ENCODE data around the gene FAIM. TPM values are rescaled to one million over a fixed set of nuclear protein-coding genes. Genes with fewer than 3 reads are reported as not detected.

FAIM gene
- total RNA-seq, 1 experiment from 2014 or later = 29.2 TPM

DNA sequence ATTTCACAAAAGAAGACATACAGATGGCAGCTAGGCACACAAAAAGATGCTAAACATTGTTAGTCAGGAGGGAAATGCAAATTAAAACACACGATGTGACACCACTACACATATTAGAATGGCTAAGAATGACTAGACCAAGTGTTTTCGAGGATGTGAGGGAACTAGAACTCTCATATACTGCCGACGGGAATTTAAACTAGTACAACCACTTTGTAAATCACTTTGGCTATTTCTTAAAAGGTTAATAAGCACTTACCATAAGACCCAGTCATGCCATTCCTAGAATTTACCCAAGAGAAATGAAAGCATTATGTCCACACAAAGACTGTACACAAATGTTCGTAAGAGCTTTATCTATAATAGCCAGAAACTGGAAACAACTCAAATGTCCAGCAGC is 20.1 kb upstream of the FAIM start:
- H3K9ac ChIP-seq (ENCODE audit: low read length) = no peak overlapping the region
- H3K9me2 ChIP-seq (replicated peaks; ENCODE audit: low read length) = no peaks in the 10 kb centered on the region
- no peak for DNase-seq
- H2AFZ ChIP-seq (ENCODE audit: low read length) = no peak overlapping the region
- H3K4me1 ChIP-seq (ENCODE audit: insufficient read depth, low read length) = 0 out of 2 replicates have a peak, but pooled peaks cover 4% of the 10 kb centered on the region
- H3K4me2 ChIP-seq (ENCODE audit: low read length) = no peak overlapping the region
- no peaks in the 10 kb centered on the region; the same call in 1 of the 2 replicates for H3K36me3 ChIP-seq (ENCODE audit: low read depth, low read length)
- ATAC-seq = no peak
- H3K9me3 ChIP-seq (ENCODE audit: low read length) = no peaks in the 10 kb centered on the region
- intact Hi-C loops (cut with micrococcal nuclease) = no loop called here
- H3K27me3 ChIP-seq (ENCODE audit: low read length) = no peaks in the 10 kb centered on the region
- no peak overlapping the region for H3K4me3 ChIP-seq (ENCODE audit: low read length)
- CTCF ChIA-PET = no interaction called here
- POLR2A ChIA-PET (ENCODE audit: unreplicated experiment) = no interaction called here
- no peak overlapping the region for H3K27ac ChIP-seq (ENCODE audit: low read length)
- peaks cover 28% of the 10 kb centered on the region for H3K79me2 ChIP-seq (ENCODE audit: low read length)
- BruUV-seq (replicated peaks) = no TSS peak
- no peaks in the 10 kb centered on the region for H4K20me1 ChIP-seq (ENCODE audit: low read length)
- TF ChIP-seq EZH2phosphoT487 (IDR thresholded peaks at IDR 0.05; ENCODE audit: borderline replicate concordance, low read length) (no peak), EZH2 (IDR thresholded peaks at IDR 0.05; ENCODE audit: low read length, unreplicated experiment) (no peak)
- TF ChIP-seq, protein P1, sequence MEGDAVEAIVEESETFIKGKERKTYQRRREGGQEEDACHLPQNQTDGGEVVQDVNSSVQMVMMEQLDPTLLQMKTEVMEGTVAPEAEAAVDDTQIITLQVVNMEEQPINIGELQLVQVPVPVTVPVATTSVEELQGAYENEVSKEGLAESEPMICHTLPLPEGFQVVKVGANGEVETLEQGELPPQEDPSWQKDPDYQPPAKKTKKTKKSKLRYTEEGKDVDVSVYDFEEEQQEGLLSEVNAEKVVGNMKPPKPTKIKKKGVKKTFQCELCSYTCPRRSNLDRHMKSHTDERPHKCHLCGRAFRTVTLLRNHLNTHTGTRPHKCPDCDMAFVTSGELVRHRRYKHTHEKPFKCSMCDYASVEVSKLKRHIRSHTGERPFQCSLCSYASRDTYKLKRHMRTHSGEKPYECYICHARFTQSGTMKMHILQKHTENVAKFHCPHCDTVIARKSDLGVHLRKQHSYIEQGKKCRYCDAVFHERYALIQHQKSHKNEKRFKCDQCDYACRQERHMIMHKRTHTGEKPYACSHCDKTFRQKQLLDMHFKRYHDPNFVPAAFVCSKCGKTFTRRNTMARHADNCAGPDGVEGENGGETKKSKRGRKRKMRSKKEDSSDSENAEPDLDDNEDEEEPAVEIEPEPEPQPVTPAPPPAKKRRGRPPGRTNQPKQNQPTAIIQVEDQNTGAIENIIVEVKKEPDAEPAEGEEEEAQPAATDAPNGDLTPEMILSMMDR (conservative IDR thresholded peaks at IDR 0.05; ENCODE audit: low read depth, low read length) = no peak
- H3F3A ChIP-seq (ENCODE audit: low read length, unreplicated experiment) = no peaks in the 10 kb centered on the region

DNA sequence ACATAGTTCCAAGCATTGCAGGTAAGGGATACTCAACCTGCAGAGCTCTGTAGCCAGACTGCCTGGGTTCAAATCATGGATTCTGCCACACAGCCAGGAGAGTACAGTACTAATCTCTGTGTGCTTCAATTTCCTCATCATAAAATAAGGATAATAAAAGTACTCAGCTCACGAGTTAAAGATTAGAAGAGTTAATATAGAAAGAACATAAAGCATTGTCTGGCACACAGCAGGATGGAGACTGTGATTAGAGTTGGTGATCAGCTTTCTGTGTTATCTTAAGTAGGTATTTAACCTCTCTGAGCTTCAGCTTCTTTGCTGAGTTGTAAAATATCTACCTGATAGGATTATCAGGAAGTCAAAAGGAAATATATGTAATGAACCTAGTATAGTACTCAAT is 17.2 kb upstream of the FAIM start:
- Histone ChIP-seq H3K4me3 (ENCODE audit: low read length) (no peak overlapping the region), H2AFZ (ENCODE audit: low read length) (no peak overlapping the region), H3K9me2 (replicated peaks; ENCODE audit: low read length) (no peaks in the 10 kb centered on the region), H3K4me1 (ENCODE audit: insufficient read depth, low read length) (0 out of 2 replicates have a peak, but pooled peaks cover 9% of the 10 kb centered on the region), H3K27me3 (ENCODE audit: low read length) (no peaks in the 10 kb centered on the region), H3K9ac (ENCODE audit: low read length) (no peak overlapping the region), H3K79me2 (ENCODE audit: low read length) (peaks cover 23% of the 10 kb centered on the region), H3K36me3 (ENCODE audit: low read depth, low read length) (no peaks in the 10 kb centered on the region; the same call in 1 of the 2 replicates), H4K20me1 (ENCODE audit: low read length) (no peaks in the 10 kb centered on the region), H3F3A (ENCODE audit: low read length, unreplicated experiment) (no peaks in the 10 kb centered on the region), H3K4me2 (ENCODE audit: low read length) (no peak overlapping the region), H3K27ac (ENCODE audit: low read length) (no peak overlapping the region), H3K9me3 (ENCODE audit: low read length) (no peaks in the 10 kb centered on the region)
- ATAC-seq = no peak
- ChIA-PET POLR2A (ENCODE audit: unreplicated experiment) (no interaction called here), CTCF (no interaction called here)
- BruUV-seq (replicated peaks) = no TSS peak
- intact Hi-C loops (cut with micrococcal nuclease) = loop anchor here (5.0 kb wide), 5 partner anchors 99 to 259 kb away; partner anchors contain the start of gene PIK3CB
- no peak for TF ChIP-seq EZH2 (IDR thresholded peaks at IDR 0.05; ENCODE audit: low read length, unreplicated experiment)
- no peak for TF ChIP-seq EZH2phosphoT487 (IDR thresholded peaks at IDR 0.05; ENCODE audit: borderline replicate concordance, low read length)
- TF ChIP-seq, protein P1 (conservative IDR thresholded peaks at IDR 0.05; ENCODE audit: low read depth, low read length) = no peak
- no peak for DNase-seq

DNA sequence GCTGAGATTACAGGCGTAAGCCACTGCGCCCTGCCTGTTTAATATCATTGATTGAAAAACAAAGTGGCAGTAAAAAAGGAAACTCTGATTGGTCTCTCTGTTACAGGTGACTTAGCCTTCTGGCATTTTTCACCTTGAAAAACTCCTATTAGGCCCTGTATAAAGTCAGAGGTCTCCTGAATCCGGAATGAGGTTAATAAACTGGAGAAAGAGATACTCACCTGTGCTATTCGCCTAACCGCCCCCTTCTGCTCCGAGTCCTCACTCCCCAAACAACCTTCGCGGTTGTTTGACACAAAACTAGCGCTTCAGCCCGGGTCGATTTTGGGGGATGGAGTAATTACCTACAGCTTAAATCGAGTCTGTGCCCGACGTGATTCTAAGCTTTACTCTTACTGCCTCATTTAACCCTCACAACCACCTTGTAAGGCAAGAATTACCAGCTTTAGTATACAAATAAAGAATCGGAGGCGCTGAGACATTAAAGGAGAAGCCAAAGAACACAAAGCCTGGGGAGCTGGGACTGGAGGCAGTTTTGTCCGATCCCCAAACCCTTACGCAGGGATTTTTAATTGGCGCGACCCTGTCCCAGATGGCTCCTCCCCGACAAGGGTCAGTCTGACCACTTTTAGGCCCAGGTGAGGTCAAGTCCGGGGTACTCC is 15.0 kb upstream of the FAIM start:
- TSS peak; percentile 82 for BruUV-seq (replicated peaks)
- Histone ChIP-seq H3K27me3 (ENCODE audit: low read length) (no peaks in the 10 kb centered on the region), H3K4me2 (ENCODE audit: low read length) (peak overlapping the region; percentile 99), H3F3A (ENCODE audit: low read length, unreplicated experiment) (no peaks in the 10 kb centered on the region), H3K9me2 (replicated peaks; ENCODE audit: low read length) (no peaks in the 10 kb centered on the region), H3K9me3 (ENCODE audit: low read length) (no peaks in the 10 kb centered on the region), H3K79me2 (ENCODE audit: low read length) (peaks cover 22% of the 10 kb centered on the region), H3K27ac (ENCODE audit: low read length) (peak overlapping the region; percentile 62), H3K4me3 (ENCODE audit: low read length) (peak overlapping the region; percentile 91), H2AFZ (ENCODE audit: low read length) (peak overlapping the region; percentile 99), H3K36me3 (ENCODE audit: low read depth, low read length) (no peaks in the 10 kb centered on the region; the same call in 1 of the 2 replicates), H3K9ac (ENCODE audit: low read length) (peak overlapping the region; percentile 69), H3K4me1 (ENCODE audit: insufficient read depth, low read length) (0 out of 2 replicates have a peak, but pooled peaks cover 9% of the 10 kb centered on the region), H4K20me1 (ENCODE audit: low read length) (no peaks in the 10 kb centered on the region)
- TF ChIP-seq EZH2 (IDR thresholded peaks at IDR 0.05; ENCODE audit: low read length, unreplicated experiment) = no peak
- no peak for TF ChIP-seq EZH2phosphoT487 (IDR thresholded peaks at IDR 0.05; ENCODE audit: borderline replicate concordance, low read length)
- TF ChIP-seq, protein P1 (conservative IDR thresholded peaks at IDR 0.05; ENCODE audit: low read depth, low read length) = no peak
- ATAC-seq (peak; percentile 27), DNase-seq (peak; percentile 27)
- intact Hi-C loops (cut with micrococcal nuclease) = loop anchor here (1.0 to 5.0 kb wide), 8 partner anchors 101 to 329 kb away; partner anchors contain the start of gene PIK3CB
- POLR2A ChIA-PET (ENCODE audit: unreplicated experiment) = interaction anchor here (0.6 kb wide), 1 partner anchor 160 kb away, joined by 3 read pairs; no protein-coding TSS in a partner anchor
- CTCF ChIA-PET = interaction anchor here (0.7 to 2.8 kb wide), 5 partner anchors 114 to 343 kb away, joined by 3 to 18 read pairs (median 12); no protein-coding TSS in a partner anchor
